Measurements from ENCODE around the gene LINC01488. TPM values are rescaled to one million over a fixed set of nuclear protein-coding genes. Genes with fewer than 3 reads are reported as not detected.

LINC01488 gene
- total RNA-seq, 1 donor from 2014 or later: not detected

- H3K36me3 ChIP-seq: no peaks in the 10 kb centered on the region
- H3K4me3 ChIP-seq: no peak overlapping the region
- peaks cover 10 to 35% of the 10 kb centered on the region in 2 donors for H3K4me1 ChIP-seq
- peak in 1 of 2 donors; percentile 72 for DNase-seq (ENCODE audit: low spot score in 2 of 2)
- no peak for TF ChIP-seq CTCF (IDR thresholded peaks at IDR 0.05)
- no peaks in the 10 kb centered on the region for H3K27me3 ChIP-seq
- H3K27ac ChIP-seq: peak overlapping the region; percentile 63 to 73
- intact Hi-C loops (cut with DNase I): no loop called here
- no peaks in the 10 kb centered on the region for H3K9me3 ChIP-seq
These were observed 7.7 kb downstream of the LINC01488 start for GRCh38 chr11:69489031-69489745.

DNA sequence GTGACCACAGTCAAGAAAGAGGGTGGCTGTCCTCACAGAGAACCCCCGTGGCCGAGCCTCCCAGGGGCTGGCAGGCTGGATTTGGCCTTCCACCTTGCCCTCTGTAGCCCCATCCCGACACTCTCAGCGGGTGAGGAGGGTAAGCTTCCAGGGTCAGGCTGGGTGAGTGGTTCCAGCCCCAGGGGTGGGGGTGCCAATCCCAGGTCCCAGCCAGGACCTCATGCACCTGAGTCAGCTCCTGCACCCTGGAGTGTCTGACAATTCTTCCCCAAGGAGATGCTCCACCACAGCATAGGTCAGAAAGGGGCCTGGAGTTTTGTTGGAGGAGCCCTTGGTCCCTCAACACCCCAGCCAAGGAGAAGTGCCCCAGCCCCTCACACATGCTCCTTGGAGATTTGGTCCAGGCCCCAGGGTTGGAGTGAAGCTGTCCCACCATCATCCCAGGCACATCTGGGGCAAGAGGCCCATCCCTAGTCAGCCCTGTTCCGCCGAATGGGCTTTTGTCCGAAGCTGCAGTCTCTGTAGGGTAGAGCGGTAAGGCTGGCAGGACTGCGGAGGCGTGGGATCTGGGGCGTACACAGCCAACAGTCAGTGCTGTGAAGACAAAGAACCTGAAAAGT, 8.4 kb downstream of the LINC01488 start:
- peaks cover 10 to 36% of the 10 kb centered on the region in 2 donors for H3K4me1 ChIP-seq
- no peaks in the 10 kb centered on the region for H3K27me3 ChIP-seq
- H3K36me3 ChIP-seq: no peaks in the 10 kb centered on the region
- H3K4me3 ChIP-seq: no peak overlapping the region
- intact Hi-C loops (cut with DNase I): no loop called here
- no peak for DNase-seq (ENCODE audit: low spot score in 2 of 2)
- TF ChIP-seq CTCF (IDR thresholded peaks at IDR 0.05): no peak
- H3K9me3 ChIP-seq: no peaks in the 10 kb centered on the region
- peak overlapping the region in 1 of 2 donors; percentile 73 for H3K27ac ChIP-seq

DNA sequence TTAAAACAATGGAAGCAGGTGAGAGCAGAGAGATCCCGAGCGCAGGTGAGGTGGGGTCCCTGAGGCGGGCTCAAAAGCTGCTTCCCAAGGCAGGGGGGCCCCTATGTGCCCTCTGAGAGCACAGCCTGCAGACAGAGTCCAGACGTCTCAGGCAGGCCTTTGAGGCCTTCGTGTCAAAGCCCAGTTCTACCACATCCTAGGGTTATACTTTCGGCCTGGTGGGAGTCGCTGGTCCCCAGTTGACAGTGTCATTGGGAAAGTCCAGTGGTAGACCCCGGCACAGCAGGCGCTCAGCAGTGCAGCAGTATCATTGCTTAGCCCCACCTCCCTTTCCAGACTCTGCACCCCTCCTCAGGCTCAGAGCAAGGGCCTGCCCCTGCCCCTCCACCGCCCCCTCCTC, 9.1 kb downstream of the LINC01488 start:
- Histone ChIP-seq H3K9me3 (no peaks in the 10 kb centered on the region), H3K27me3 (no peaks in the 10 kb centered on the region), H3K4me3 (no peak overlapping the region), H3K36me3 (no peaks in the 10 kb centered on the region), H3K4me1 (peaks cover 10 to 37% of the 10 kb centered on the region in 2 donors), H3K27ac (no peak overlapping the region)
- TF ChIP-seq CTCF (IDR thresholded peaks at IDR 0.05): no peak
- no peak for DNase-seq (ENCODE audit: low spot score in 2 of 2)
- intact Hi-C loops (cut with DNase I): no loop called here

DNA sequence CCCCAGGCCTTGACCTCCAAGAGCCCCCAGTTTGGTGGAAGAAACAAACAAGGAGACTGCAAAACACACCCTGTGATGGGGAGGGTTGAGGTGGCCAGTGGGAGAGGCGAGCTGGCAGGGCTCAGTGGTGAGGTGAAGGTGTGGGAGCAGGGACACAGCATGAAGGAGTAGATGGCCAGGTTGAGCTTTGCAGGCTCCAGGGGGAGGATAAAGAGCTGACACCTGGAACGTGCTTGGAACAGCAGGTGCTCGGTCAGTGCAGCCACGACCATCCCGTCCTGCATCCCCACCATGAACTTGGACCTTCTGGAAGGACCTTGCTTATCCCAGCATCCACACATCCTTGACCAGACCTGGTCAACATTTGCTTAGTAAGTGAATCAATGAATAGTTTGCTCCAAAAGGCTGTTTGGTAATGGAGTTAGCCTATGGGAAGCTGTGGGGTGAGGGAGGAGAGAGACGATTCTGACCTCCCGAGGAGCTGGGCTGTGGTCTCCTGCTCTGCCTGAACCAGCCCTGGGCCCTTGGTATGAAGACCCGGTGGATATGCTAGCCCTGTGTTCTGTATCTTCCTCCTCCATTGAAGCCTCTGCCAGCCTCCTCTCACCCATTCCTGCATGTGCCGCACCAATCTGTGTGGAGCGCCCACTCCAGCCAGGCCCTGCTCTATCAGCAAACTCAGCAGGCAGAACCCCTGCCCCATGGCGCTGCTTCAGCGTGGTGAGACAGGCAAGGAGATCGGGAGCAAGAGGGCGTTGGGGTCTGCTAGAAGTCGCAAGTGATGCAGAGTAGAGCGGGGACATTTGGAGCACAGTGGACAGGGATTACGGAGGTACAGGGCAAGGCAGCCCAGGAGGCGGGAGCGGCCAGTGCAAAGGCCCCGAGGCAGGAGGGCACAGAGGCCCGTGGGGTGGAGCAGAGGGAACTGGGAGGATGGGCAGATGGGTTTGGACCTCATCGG, 9.9 kb downstream of the LINC01488 start:
- Histone ChIP-seq H3K4me1 (peaks cover 10 to 37% of the 10 kb centered on the region in 2 donors), H3K27ac (no peak overlapping the region), H3K4me3 (no peak overlapping the region), H3K36me3 (no peaks in the 10 kb centered on the region), H3K27me3 (no peaks in the 10 kb centered on the region), H3K9me3 (no peaks in the 10 kb centered on the region)
- no peak for TF ChIP-seq CTCF (IDR thresholded peaks at IDR 0.05)
- no peak for DNase-seq (ENCODE audit: low spot score in 2 of 2)
- intact Hi-C loops (cut with DNase I): no loop called here

DNA sequence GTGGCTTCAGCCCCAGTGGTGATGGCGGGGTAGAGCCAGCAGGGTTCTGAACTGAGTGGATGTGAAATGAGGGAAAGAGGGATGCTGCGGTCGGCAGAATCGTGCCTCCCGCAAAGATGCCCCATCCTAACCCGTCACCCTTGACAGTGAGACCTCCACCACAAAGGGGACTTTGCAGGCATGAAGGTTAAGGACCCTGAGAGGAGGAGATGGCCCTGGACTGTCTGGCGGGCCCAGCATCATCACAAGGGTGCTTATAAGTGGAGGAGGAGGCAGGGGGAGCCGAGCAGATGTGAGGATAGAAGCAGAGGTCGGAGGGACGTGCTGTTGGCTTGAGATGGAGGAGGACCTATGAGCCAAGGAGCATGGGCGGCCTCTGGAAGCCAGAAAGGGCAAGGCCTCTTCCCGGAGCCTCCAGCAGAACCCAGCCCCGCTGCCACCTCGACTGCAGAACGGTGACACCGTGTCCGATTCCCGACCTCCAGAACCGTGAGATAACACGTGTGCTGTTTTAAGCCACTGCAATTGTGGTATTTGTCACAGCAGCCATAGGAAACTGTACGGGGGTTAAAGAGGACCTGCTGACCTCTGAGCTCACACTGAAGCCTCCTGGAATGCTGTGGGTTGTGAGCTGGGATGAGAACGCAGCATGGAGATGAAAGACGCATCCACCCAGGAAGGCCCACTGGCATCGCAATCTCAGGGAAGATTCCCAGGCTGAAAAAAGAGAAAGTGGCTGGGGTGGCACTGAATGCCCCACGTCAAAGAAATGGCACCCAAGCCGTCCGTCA, 10.9 kb downstream of the LINC01488 start:
- Histone ChIP-seq H3K27ac (no peak overlapping the region), H3K27me3 (no peaks in the 10 kb centered on the region), H3K4me1 (peaks cover 14 to 37% of the 10 kb centered on the region in 2 donors), H3K9me3 (no peaks in the 10 kb centered on the region), H3K36me3 (no peaks in the 10 kb centered on the region), H3K4me3 (no peak overlapping the region)
- TF ChIP-seq CTCF (IDR thresholded peaks at IDR 0.05): no peak
- intact Hi-C loops (cut with DNase I): no loop called here
- no peak for DNase-seq (ENCODE audit: low spot score in 2 of 2)

Measured in ascending aorta (tissue), 2 donors.